Measurements from ENCODE around the gene CPNE6.
A peak's percentile ranks its signal among the peaks of the same experiment; 100 is the strongest.

The CPNE6 gene

GRCh38 chr14:24051789-24052655, 19.3 kb upstream of the CPNE6 start, which contains the start of gene CARMIL3 (continued):
- no peak for TF ChIP-seq ZNF24 (tag by site-specific recombination; IDR thresholded peaks at IDR 0.05)
- TF ChIP-seq ZNF629 (tag by site-specific recombination; IDR thresholded peaks at IDR 0.05): 0 out of 2 replicates have a peak, but pooled peaks have one; percentile 15
- no peak for TF ChIP-seq ZNF529 (tag by site-specific recombination; IDR thresholded peaks at IDR 0.05; ENCODE audit: insufficient replicate concordance)
- TF ChIP-seq SCRT2 (tag by site-specific recombination; IDR thresholded peaks at IDR 0.05): no peak
- no peak for TF ChIP-seq ZNF704 (tag by site-specific recombination; IDR thresholded peaks at IDR 0.05)
- peak; percentile 75 for TF ChIP-seq ZBTB26 (tag by site-specific recombination; optimal IDR thresholded peaks at IDR 0.05)
- peak; percentile 73 for TF ChIP-seq ZBTB20 (tag by site-specific recombination; IDR thresholded peaks at IDR 0.05)
- peak; percentile 55; the same call in 1 of the 2 replicates for TF ChIP-seq GLIS2 (tag by site-specific recombination; IDR thresholded peaks at IDR 0.05)
- TF ChIP-seq, protein P1, sequence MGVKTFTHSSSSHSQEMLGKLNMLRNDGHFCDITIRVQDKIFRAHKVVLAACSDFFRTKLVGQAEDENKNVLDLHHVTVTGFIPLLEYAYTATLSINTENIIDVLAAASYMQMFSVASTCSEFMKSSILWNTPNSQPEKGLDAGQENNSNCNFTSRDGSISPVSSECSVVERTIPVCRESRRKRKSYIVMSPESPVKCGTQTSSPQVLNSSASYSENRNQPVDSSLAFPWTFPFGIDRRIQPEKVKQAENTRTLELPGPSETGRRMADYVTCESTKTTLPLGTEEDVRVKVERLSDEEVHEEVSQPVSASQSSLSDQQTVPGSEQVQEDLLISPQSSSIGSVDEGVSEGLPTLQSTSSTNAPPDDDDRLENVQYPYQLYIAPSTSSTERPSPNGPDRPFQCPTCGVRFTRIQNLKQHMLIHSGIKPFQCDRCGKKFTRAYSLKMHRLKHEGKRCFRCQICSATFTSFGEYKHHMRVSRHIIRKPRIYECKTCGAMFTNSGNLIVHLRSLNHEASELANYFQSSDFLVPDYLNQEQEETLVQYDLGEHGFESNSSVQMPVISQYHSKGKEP (tag by site-specific recombination; IDR thresholded peaks at IDR 0.05): no peak
- TF ChIP-seq ZNF624 (tag by site-specific recombination; IDR thresholded peaks at IDR 0.05): no peak
- no peak; the same call in 1 of the 2 replicates for TF ChIP-seq WT1 (tag by site-specific recombination; IDR thresholded peaks at IDR 0.05)
- TF ChIP-seq, protein P2, sequence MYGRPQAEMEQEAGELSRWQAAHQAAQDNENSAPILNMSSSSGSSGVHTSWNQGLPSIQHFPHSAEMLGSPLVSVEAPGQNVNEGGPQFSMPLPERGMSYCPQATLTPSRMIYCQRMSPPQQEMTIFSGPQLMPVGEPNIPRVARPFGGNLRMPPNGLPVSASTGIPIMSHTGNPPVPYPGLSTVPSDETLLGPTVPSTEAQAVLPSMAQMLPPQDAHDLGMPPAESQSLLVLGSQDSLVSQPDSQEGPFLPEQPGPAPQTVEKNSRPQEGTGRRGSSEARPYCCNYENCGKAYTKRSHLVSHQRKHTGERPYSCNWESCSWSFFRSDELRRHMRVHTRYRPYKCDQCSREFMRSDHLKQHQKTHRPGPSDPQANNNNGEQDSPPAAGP (tag by site-specific recombination; IDR thresholded peaks at IDR 0.05): no peak; the same call in 1 of the 2 replicates
- TF ChIP-seq KLF16 (tag by site-specific recombination; IDR thresholded peaks at IDR 0.05): peak; percentile 42
- TF ChIP-seq, protein P3, sequence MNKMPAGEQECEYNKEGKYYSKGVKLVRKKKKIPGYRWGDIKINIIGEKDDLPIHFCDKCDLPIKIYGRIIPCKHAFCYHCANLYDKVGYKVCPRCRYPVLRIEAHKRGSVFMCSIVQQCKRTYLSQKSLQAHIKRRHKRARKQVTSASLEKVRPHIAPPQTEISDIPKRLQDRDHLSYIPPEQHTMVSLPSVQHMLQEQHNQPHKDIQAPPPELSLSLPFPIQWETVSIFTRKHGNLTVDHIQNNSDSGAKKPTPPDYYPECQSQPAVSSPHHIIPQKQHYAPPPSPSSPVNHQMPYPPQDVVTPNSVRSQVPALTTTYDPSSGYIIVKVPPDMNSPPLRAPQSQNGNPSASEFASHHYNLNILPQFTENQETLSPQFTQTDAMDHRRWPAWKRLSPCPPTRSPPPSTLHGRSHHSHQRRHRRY (tag by site-specific recombination; IDR thresholded peaks at IDR 0.05): no peak
- TF ChIP-seq PRDM2 (tag by site-specific recombination; IDR thresholded peaks at IDR 0.05; ENCODE audit: borderline replicate concordance): no peak
- TF ChIP-seq ZNF571 (tag by site-specific recombination; IDR thresholded peaks at IDR 0.05): no peak
- TF ChIP-seq, protein P4, sequence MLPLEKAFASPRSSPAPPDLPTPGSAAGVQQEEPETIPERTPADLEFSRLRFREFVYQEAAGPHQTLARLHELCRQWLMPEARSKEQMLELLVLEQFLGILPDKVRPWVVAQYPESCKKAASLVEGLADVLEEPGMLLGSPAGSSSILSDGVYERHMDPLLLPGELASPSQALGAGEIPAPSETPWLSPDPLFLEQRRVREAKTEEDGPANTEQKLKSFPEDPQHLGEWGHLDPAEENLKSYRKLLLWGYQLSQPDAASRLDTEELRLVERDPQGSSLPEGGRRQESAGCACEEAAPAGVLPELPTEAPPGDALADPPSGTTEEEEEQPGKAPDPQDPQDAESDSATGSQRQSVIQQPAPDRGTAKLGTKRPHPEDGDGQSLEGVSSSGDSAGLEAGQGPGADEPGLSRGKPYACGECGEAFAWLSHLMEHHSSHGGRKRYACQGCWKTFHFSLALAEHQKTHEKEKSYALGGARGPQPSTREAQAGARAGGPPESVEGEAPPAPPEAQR (tag by site-specific recombination; IDR thresholded peaks at IDR 0.05): no peak
- peak; percentile 99 for TF ChIP-seq REST (tag by site-specific recombination; IDR thresholded peaks at IDR 0.05)
- TF ChIP-seq ZNF623 (tag by site-specific recombination; IDR thresholded peaks at IDR 0.05): no peak

All from HEK293 (cell line).